ENCODE results near the gene URB1.

Gene URB1

DNA sequence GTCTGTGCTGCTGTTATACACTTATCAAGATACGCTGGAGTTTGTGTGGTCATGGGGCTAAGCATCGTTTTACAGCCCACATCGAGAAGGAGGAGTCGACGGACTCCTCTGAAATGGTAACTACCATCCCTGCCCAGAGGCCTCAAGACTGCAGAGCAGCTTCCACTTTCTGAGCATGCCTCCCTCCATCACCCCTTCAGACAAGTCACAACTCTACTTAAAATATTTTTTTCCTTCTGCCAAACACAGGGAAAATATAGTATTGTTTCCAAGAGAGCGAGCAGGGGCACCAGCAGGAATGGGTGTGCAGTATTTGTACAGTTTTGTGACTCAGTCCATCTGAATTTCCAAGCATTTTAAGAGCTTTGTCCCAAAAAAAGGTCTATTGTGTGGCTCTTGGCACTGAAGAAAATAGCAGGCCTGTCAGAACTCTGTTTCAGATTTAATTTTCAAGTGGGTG, 33.8 kb upstream of the URB1 start:
- TF ChIP-seq, protein P1, sequence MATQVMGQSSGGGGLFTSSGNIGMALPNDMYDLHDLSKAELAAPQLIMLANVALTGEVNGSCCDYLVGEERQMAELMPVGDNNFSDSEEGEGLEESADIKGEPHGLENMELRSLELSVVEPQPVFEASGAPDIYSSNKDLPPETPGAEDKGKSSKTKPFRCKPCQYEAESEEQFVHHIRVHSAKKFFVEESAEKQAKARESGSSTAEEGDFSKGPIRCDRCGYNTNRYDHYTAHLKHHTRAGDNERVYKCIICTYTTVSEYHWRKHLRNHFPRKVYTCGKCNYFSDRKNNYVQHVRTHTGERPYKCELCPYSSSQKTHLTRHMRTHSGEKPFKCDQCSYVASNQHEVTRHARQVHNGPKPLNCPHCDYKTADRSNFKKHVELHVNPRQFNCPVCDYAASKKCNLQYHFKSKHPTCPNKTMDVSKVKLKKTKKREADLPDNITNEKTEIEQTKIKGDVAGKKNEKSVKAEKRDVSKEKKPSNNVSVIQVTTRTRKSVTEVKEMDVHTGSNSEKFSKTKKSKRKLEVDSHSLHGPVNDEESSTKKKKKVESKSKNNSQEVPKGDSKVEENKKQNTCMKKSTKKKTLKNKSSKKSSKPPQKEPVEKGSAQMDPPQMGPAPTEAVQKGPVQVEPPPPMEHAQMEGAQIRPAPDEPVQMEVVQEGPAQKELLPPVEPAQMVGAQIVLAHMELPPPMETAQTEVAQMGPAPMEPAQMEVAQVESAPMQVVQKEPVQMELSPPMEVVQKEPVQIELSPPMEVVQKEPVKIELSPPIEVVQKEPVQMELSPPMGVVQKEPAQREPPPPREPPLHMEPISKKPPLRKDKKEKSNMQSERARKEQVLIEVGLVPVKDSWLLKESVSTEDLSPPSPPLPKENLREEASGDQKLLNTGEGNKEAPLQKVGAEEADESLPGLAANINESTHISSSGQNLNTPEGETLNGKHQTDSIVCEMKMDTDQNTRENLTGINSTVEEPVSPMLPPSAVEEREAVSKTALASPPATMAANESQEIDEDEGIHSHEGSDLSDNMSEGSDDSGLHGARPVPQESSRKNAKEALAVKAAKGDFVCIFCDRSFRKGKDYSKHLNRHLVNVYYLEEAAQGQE (IDR thresholded peaks at IDR 0.05; ENCODE audit: insufficient read depth in 1 of 2, low read depth in 2 of 2, low read length in 2 of 2): no peak
- TF ChIP-seq TAF1 (IDR thresholded peaks at IDR 0.05; ENCODE audit: borderline replicate concordance, insufficient read depth, low read length) (no peak), SIN3A (IDR thresholded peaks at IDR 0.05; ENCODE audit: borderline replicate concordance, insufficient read depth, low read length) (no peak), POLR2AphosphoS5 (IDR thresholded peaks at IDR 0.05; ENCODE audit: low read depth, low read length) (no peak), FOXP2 (optimal IDR thresholded peaks at IDR 0.05; ENCODE audit: borderline replicate concordance, extremely low read depth, extremely low read length, insufficient read depth) (no peak)

DNA sequence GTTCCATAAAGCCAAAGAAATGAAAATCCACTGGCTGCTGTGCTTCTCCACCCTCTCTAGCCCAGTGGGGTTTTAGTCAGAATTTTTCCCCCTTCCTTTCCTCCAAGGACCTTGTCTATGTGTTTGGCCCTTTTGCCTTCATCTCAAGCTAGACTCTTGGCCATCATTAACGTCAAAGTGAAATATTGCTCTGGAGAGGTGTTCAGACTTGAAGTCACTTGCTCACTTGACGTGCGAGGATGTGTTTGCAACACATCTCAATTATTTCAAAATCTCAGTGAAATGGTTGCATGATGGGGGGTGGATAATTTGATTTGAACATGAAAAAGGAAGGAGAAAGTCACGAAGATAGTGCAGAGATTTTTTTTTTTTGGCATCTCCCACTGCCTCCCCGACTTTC, 33.3 kb upstream of the URB1 start:
- TF ChIP-seq SIN3A (IDR thresholded peaks at IDR 0.05; ENCODE audit: borderline replicate concordance, insufficient read depth, low read length) (no peak), POLR2AphosphoS5 (IDR thresholded peaks at IDR 0.05; ENCODE audit: low read depth, low read length) (no peak), FOXP2 (optimal IDR thresholded peaks at IDR 0.05; ENCODE audit: borderline replicate concordance, extremely low read depth, extremely low read length, insufficient read depth) (no peak), TAF1 (IDR thresholded peaks at IDR 0.05; ENCODE audit: borderline replicate concordance, insufficient read depth, low read length) (no peak)
- TF ChIP-seq, protein P1 (IDR thresholded peaks at IDR 0.05; ENCODE audit: insufficient read depth in 1 of 2, low read depth in 2 of 2, low read length in 2 of 2): no peak

DNA sequence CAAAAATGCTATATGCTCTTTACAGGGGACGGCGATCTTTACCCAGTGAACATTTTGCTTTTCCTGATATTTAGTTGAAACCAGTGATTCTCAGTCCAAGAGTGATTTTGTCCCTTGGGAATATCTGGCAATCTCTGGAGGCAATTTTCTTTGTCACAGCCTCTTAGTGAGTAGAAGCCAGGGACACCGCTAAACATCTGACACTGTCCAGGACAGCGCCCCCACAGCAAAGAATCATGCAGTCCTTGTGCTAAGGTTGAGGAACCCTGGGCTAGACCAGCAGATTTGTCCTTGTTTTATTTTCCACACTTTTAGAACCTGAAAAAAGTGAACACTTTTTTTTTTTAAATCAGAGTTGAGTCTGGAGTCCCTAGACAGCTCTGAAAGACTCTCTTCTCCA, 32.8 kb upstream of the URB1 start:
- no peak for TF ChIP-seq SIN3A (IDR thresholded peaks at IDR 0.05; ENCODE audit: borderline replicate concordance, insufficient read depth, low read length)
- TF ChIP-seq, protein P1 (IDR thresholded peaks at IDR 0.05; ENCODE audit: insufficient read depth in 1 of 2, low read depth in 2 of 2, low read length in 2 of 2): no peak
- no peak for TF ChIP-seq FOXP2 (optimal IDR thresholded peaks at IDR 0.05; ENCODE audit: borderline replicate concordance, extremely low read depth, extremely low read length, insufficient read depth)
- no peak for TF ChIP-seq POLR2AphosphoS5 (IDR thresholded peaks at IDR 0.05; ENCODE audit: low read depth, low read length)
- no peak for TF ChIP-seq TAF1 (IDR thresholded peaks at IDR 0.05; ENCODE audit: borderline replicate concordance, insufficient read depth, low read length)

DNA sequence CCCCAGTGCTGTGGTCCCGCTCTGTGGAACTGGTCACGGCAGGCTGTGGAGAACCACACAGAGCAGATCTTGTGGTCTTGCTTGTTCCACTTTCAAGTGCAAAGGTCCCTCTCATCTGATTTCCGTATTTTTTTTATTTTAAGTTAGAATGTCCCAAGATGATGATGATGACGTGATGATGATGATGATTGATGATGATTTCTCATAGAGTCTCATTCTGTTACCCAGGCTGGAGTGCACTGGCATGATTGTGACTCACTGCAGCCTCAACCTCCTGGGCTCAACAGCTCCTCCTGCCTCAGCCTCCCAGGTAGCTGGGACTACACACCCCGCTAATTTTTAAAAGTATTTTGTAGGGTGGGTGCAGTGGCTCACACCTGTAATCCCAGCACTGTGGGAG, 31.9 kb upstream of the URB1 start:
- TF ChIP-seq, protein P1 (IDR thresholded peaks at IDR 0.05; ENCODE audit: insufficient read depth in 1 of 2, low read depth in 2 of 2, low read length in 2 of 2): no peak

DNA sequence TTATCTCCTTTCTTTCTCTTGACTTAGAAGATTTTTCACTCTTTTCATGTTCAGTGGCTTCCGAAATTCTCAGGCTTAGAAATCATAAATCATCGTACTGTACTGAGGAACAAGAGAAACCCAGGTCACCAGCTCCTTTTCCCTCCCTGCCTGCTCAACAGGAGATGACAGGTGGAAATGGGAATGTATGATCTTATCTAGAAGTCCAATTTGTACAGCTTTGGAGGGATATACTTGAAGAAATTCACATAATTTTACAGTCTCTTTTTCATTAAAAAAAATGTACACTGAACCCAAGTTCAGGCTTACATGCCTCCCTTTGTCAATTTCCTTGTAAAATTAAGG, 31.4 kb upstream of the URB1 start:
- no peak for TF ChIP-seq TAF1 (IDR thresholded peaks at IDR 0.05; ENCODE audit: borderline replicate concordance, insufficient read depth, low read length)
- no peak for TF ChIP-seq FOXP2 (optimal IDR thresholded peaks at IDR 0.05; ENCODE audit: borderline replicate concordance, extremely low read depth, extremely low read length, insufficient read depth)
- TF ChIP-seq POLR2AphosphoS5 (IDR thresholded peaks at IDR 0.05; ENCODE audit: low read depth, low read length): no peak
- TF ChIP-seq, protein P1 (IDR thresholded peaks at IDR 0.05; ENCODE audit: insufficient read depth in 1 of 2, low read depth in 2 of 2, low read length in 2 of 2): no peak
- no peak for TF ChIP-seq SIN3A (IDR thresholded peaks at IDR 0.05; ENCODE audit: borderline replicate concordance, insufficient read depth, low read length)
